SKM-1 (cell line): Measurements from ENCODE around the gene ERCC1.

Source experiments
- DNase-seq: peaks from one replicate; lab custom pipeline; 2025; ENCODE audit not compliant: unreplicated experiment; lab: John Stamatoyannopoulos, UW

Gene ERCC1

DNA sequence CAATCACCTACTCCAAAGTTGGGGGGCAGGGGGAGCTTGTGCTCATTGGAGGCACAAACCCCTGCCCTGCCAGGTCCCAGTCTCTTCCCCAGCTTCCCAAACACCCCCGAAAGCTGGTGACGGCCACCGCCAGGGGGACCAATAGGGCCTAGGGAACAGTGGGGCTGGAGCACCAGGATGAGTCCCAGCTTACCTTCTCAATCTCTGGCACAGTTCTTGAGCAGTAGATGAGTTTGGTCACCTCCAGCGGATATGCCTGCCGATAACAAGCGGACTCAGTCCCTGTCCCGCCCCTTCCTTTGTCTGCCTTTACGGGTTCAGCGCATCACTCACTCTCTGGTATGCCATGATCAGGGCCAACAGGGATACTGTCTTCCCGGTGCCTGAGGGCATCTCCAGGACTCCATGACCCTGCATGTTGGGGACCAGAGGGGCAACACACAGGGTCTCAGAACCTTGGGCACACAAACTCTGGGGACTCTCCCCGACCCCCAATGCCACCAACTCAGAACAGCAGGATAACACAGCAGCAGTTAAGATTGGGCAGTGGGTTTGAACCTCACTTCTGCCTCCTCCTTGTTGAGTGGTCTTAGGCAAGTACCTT lies 54.9 kb downstream of the ERCC1 start:
- DNase-seq: no peak

DNA sequence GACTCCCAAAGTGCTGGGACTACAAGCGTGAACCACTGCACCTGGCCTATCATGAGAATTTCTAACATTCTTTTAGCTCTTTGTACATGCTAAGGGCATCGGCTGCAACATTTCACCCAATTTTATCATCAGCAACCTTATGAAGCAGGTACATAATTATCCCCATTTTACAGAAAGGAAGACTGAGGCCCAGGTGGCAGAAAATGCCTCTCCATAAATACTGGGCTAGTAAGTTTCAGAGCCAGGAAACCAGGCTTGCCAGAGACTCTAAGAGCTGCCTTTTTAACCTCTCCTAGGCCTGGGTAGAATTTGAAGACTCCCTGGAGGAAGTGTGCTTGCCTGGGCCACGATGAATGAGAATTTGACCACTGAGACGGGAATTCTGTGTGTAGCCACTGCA lies 55.6 kb downstream of the ERCC1 start:
- DNase-seq: no peak

DNA sequence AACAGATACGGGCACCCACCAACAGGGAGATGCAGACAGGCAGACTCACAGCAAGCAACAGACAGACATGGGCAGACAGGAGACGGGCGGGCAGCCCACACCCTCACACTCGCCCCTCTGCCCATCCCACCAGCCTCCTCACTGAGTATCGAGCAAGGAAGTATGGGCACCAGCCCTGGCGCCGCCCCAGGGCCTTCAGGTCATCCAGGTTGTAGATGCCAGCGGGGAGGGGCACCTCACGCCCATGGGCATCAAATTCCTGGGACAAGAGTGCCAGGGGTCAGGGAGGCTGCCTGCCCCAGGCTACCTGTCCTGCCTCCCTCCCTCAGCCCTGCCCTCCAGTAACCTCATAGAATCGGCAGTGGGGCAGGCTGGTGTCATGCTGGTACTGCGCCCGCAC lies 59.0 kb downstream of the ERCC1 start:
- no peak for DNase-seq

DNA sequence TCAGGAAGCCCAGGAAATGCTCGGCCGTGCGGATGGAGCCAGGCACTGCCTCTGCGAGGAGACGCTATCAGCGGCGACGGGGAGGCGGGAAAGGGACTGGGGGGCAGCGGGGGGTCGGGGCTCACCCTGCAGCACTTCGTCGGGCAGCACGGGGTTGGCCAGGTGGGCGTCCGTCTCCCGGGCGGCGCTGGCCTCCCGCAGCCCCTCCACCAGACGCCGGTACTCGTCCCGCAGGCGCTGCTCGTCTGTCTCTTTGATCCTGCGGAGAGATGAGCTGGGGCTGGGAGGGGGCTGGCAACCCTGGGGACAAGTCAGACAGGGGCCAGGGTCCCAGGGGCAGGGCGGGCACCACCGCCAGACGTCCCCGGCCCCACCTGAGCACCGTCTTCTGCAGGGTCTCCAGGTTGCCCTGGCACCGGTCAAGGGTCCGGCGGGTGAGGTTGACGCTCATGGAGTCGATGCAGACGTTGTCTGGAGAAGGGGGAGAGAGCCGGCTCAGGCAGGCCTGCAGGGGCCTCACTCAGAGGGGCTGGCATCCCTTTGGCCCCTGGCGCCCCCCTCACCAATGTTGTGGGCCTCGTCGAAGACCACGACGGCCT lies 59.8 kb downstream of the ERCC1 start:
- no peak for DNase-seq

DNA sequence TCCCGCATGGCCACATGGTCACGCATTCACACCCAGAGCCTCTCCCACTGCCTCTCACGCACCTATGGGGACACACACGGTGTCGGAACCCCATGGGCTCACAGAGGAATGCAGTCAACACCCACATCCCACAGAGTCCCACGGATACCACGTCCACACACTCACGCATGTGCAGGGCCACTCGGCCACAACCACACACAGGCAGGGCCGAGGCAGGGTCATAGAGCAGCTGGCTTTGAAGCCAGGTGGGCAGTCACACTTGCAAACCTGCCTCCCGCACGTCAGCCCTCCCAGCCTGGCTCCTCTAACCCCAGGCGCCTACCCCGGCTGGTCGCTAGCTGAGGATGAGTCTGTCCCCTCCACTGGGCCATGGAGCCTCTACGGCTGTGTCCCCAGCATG lies 61.4 kb downstream of the ERCC1 start:
- no peak for DNase-seq

DNA sequence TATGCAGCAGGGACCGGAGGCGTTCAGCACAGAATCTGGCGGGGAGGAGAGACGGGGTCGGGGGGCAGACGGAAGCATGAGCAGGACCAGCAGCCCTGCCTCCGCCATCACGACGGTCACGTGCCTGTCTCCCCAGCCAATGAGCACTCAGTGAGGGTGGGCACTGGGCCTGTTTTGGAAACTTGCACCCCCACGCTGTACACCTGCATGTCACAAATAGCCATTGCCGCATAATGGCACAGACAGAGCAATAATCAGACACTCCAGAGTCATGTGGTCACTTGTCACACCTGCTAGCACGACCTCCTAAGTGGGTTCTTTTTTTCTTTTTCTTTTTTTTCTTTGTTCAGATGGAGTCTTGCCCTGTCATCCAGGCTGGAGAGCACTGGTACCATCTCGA lies 62.1 kb downstream of the ERCC1 start:
- no peak for DNase-seq

DNA sequence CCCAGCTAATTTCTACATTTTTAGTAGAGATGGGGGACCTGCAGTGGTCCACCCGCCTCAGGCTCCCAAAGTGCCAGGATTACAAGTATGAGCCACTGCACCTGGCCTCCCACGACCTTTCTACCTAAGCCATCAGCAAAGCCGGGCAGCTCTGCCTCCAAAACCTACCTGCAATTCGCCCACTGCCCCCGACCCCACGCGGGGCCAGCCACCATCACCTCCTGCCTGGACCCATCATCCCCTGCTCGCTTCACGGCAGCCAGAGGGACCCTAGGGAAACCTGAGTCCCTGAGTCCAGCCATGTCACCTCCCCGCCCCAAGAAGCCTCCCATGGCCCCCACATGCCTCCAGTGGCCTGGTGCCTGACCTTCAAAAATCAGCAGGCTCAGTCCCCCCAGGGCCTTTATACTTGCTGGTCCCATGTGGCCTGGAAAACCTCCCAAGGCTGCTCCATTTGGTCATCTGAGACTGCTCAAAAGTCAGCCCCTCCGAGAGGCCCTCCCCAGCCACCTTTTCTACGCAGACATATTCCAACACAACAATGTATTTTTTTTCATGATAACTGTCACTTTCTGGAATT lies 65.4 kb downstream of the ERCC1 start:
- no peak for DNase-seq

DNA sequence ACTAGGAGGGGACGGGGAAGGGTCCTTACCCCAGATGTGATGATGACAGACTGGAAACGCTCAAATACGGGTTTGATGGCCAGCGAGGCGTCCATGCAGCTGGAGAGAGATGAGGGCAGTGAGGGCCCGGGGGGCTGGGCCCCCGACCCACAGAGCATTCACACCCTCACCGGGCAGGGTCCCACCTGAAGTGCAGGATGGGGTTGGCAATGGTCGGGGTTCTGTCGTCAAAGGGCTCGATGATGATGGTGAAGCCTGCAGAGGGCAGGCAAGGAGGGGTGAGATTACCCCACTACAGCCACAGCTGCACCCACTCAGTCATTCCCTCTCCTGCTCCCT lies 66.3 kb downstream of the ERCC1 start:
- no peak for DNase-seq
